HG03460 (cell line): ENCODE measurements around the gene BMP4.

ENCODE experiments used
- ATAC-seq: cut with Tn5 transposase; IDR thresholded peaks from one replicate; pipeline ENCODE4 v1.9.1; 2021; ENCODE audit not compliant: unreplicated experiment

The BMP4 gene

DNA sequence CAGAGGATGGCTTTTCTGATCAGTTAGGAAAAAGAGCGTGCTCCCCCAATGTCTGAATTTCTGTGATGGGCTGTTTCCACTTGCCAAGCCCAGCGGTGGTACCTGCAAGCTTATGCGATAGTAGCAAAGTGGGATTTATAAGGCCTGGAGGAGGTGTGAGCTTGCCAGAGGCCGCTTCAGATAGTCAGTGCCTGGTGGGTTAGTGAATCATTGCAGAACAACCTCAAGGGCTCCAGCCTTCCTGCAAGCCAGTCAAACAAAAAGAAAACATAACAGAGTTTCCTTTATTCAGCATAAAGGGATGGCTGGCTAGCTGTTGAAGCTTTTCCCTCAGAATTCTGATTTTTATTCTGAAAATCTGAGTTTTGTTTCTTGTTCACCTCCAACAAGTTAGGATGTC lies 7.6 kb upstream of the BMP4 start:
- ATAC-seq: no peak

DNA sequence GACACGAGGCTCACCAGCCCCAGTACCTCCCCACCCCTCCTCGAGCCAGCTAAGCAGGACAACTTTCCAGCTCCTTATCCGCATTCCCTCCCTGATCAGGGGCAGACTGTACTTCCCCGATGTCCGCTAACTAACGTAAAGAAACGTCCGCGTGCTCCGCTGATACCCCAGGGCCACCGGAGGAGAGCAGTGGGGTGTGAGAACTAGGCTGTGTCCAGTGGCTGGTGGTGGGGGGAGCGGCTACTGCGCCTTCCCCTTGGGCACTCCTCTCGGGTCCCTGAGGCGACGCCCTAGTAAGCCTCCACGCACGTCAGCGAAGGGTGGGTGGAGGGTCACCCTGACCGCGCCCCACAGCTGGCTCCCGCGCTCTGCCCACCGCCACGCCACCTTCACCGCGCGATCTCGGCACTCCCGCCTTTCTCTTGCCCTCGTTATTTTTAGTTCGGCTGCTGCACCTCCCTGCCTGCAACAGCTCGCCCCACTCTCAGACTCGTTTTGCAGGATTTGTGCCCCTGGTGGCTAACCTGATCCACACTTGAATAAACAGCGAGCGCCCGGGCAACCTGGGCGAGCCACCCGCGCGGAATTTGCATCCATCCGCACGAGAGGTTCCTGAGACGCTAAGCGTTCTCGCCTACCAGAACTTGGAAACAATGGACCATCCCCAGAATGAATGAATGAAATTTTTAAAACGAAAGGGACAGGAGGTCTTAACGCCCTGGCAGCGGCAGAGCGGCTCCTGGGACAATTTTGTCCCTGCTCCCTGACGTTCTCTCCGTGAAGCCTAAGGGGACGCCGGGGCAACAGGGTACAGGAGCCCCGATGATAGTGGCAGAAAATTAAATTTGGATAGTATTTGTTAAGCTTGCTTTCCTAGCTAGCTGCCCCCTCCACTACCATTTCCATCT lies 6.9 kb upstream of the BMP4 start:
- ATAC-seq: no peak

DNA sequence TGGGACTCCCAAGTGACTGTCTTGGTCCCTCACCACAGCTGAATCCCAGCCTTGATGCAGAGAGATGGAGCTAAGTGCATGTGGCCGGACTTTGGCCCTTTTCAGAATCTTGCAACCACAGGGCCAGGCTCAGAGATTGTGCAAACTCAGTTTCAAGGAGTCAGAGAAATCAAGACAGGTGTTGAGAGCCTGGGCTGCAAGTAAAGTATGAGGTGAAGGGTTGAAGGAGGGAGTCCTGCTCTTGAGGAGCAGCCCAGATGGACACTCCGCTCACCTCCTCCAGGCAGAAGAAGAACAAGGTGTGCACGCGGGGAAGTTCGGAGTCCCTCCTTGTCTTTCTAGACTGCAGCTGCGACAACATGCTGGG lies 6.3 kb upstream of the BMP4 start:
- no peak for ATAC-seq

DNA sequence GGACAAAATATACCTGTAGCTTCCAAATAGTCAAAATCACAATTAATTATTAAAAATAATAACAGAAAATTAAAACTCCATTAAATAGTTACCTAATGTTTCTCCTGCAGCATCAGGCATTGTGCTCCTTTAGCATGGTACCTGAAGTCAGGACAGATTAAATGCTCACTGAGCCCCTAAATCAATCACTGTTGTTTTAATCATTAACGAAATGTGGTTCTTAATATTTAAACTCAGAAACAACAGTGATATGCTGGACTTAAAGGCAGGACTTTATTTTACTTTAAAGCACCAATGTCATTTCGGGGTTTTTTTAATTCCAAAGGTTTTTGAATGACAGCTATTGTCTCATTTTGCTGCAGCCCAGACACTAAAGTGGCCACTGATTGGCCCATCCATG lies 2.0 kb upstream of the BMP4 start:
- no peak for ATAC-seq

DNA sequence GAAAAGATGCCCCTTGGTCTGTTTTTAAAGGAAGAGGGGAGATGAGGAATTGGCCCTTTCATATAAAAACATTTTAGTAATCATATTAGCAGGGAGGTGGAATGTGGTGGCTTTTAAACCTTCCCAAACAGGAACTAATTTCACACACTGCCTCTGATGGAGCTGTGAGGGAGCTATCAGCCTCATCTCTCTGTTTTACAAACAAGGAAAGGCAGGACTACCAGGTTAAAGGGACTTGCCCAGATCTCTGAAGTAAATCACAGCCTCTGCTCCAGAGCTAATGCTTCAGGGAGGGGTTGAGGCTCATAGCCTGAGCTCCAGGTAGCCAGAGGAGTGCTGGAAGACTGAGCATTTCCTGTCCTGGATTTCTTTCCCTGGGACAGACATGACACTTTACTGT lies 1.1 kb upstream of the BMP4 start:
- no peak for ATAC-seq

DNA sequence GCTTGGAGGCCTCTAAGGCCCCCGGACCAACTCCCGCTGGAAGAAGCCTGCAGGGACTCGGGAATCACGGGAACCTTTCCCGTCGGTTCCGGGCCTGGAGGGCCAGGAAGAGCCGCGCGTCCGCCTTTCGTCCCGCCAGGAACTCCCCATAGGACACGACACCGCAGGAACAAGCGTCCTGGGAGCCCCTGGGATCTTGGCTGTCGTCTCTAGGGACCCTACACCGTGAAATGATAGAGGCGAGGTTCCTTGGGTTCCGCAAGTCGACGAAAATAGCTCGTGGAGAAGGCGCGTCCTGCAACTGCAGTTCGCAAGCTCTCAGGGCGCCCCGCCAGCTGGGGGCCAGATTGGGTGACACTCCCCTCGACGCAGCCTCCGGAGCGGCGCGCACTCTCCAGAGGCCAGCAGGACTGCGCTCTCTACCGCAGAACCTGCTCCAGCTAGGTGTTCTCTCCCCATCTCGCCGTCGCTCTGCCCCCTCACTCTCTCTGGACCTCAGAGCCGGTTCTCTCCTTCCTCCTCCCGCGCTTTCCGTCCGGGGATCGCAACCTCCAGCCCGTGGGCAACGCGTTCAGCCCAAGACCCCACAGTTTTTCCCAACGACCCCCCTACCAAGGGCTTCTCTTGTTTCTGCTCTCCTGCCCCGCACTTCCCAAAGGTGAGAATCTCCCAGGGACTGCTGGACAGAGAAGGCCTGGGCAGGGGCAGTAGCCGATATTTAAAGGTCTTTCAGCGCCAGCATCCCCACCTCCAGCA lies 776 bp downstream of the BMP4 start:
- ATAC-seq: no peak

DNA sequence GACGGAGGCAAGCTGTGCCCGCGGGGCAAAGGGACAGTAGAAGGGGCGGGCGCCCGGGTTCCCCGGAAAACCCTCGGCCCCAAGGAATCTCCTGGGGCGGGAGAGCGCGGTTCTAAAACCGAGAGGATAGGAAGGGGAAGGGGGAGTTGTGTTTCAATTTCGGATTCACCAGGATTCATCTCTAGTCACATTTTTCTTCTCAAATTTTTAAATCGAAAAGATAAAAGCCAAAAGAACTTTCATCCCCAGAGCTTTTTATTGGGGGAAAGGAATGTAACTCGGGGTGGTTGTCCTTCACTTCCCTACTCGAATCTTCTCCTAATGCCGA lies 1.4 kb downstream of the BMP4 start:
- no peak for ATAC-seq

DNA sequence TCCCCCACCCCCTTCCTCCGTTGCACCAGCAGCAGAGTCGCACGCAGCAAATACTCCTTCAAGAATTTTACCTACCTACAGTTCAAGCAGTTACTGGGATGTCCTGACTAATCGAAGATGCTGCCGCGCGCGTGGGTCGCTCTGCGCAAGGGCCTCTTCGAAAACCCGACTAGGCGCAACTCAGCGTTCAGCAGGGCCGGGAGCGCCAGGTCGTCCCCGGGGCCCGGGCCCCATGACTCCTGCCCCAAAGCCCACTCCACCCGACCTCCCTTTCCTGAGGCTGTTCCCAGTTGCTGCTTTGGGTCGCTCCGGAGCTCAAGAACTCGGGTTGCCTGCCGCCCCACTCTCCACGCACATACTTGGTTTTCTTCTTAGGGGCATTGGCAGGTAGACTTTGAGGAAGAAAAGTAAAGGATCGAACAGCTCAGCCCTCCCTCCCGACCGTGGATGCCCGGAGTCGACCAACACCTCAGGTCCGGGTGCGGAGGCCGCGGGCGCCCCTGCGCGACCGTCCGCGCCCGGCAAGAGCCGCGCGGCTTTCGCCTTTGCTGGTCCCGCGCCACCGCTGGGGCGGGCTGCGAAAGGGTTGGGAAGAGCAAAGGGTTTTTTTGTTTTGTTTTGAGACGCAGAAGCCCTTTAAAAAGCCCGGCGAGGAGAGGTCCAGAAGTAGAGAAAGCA lies 1.9 kb downstream of the BMP4 start:
- ATAC-seq: no peak

DNA sequence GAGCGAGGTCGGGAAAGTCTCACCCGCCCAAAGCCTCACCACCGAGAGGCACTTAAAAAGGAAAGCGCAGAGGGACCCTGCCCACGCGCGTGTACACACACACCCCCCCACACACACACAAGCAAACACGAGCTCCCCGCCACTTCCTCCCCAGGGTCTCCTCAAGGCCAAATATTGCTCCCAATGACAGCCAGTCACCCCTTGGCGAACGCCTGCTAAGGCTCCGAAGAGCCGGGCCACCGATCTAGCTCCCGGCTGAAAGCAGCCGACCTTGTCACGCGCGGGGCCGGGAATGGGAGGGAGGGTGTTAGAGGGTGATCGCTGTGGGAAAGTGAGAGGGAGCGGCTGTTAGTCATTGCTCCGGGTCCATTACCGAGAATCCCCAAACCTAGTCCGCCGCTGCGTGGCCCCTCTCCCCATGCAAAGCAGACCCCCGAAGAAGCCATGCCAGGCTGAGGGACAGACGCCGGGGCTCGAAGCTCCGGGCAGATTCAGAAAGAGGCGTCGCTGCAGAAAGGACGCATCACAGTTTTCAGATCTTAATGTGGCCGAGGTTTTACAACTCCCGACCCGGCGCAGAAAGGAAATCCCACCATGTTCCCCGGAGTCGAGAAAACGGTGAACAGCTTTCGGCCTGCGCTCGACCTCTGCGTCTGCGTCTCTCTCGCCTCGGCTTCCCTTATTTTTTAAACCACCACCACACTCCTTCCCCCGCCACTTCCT lies 2.6 kb downstream of the BMP4 start:
- no peak for ATAC-seq

DNA sequence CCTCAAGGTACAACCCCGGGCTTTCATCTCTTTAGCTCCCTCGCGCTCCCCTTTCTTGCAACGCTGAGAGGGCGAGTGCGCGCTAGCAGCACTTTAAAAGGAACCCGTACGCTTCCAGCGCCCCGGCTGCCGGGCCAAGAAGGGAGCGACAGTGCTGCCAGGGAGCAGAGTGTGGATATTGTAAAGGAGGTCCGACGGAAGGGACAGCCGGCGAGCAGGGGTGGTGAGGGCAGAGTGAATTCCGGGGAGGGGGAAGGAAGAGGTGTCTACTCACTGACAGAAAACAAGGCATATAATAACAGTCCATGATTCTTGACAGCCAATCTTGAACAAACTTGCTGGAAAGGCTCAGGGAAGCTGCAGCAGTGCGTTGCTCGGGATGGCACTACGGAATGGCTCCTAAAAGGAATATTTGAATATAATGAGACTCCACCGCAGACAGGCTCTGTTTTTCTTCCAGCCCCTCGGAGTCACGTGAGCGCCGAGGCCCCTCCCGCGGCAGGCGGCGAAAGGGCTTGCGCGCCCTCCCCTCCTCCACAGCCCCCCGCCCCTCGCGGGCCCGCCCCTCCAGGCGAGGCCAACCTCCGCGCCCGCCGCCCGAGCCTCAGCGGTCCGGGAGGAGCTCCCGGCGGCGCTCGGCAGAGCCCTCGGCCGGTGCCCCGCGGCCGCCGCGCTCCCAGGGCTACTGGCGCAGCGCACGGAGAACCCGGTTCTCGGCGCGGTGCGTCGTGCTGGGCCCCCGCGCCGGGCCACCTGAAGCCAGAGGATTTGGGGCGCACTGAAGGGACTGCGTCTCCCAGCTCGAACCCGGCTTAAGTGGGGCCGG lies 3.4 kb downstream of the BMP4 start:
- ATAC-seq: no peak

DNA sequence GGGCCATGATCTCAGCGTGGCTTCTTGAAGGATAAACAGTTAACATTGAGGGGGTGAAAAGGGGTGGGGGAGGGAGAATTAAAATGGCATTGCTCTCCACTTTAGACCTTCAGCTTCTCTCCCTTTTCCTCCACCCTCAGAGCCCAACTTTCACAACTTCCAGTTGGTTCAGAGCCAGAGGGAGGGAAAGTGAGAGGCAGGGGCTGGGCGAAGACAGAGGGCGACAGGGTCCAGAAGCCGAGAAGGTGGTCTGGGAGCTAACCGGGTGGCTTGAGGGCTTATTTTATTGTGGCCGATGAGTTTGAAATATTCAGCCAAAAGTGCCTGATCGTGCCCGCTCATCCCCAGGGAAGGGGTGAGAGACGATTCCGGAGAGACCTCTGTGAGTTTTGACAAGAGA lies 4.1 kb downstream of the BMP4 start:
- ATAC-seq: no peak

DNA sequence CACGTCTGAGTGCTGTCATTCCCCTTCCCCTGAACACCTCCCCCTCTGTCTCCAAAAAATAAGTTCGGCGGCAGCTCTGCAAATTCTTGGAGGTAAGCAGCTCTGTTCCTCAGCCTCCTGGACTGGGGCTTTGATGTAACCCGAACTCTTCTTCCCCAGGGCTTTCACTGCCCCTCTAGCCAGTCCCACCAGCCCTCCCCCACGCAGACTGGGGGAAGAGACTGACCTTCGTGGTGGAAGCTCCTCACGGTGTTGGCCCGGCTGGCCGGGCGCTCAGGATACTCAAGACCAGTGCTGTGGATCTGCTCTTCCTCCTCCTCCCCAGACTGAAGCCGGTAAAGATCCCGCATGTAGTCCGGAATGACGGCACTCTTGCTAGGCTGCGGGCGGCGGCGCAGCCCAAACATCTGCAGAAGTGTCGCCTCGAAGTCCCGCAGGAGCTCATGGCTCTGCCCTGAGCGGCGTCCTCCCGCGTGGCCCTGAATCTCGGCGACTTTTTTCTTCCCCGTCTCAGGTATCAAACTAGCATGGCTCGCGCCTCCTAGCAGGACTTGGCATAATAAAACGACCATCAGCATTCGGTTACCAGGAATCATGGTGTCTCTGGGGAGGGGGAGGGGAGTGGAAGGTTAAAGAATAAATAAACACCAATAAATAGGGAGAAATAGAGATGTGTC lies 4.9 kb downstream of the BMP4 start:
- ATAC-seq: no peak

DNA sequence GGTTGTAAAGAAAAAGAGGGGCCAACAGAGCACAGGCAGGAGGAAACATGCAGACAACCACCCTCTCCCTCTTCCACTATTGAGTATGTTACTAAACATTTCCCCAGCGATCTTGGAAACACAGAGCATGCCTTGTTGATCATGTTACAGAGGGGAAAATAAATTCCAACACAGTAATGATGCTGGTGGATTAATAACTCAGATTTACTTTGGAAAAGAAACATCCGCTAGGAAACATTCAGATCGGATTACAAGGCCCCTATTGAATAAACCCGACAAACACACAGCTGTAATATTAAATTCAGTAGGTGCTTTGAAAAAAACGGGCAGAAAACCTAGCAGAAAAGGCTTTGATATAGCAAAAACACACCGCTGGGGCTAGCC lies 5.4 kb downstream of the BMP4 start:
- no peak for ATAC-seq

DNA sequence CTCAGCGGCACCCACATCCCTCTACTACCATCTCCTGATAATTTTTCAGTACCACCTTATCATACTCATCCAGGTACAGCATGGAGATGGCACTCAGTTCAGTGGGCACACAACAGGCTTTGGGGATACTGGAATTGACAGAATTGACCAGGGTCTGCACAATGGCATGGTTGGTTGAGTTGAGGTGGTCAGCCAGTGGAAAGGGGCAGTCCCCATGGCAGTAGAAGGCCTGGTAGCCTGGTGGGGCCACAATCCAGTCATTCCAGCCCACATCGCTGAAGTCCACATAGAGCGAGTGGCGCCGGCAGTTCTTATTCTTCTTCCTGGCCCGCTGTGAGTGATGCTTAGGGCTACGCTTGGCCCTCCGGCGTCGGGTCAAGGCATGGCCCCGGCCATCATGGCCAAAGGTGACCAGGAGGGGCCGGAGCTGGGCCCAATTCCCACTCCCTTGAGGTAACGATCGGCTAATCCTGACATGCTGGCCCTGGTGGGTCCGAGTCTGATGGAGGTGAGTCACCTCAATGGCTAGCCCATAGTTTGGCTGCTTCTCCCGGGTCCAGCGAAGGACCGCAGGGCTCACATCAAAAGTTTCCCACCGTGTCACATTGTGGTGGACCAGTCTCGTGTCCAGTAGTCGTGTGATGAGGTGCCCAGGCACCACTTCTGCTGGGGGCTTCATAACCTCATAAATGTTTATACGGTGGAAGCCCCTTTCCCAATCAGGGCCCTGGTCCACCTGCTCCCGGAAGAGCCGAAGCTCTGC lies 6.4 kb downstream of the BMP4 start:
- no peak for ATAC-seq

DNA sequence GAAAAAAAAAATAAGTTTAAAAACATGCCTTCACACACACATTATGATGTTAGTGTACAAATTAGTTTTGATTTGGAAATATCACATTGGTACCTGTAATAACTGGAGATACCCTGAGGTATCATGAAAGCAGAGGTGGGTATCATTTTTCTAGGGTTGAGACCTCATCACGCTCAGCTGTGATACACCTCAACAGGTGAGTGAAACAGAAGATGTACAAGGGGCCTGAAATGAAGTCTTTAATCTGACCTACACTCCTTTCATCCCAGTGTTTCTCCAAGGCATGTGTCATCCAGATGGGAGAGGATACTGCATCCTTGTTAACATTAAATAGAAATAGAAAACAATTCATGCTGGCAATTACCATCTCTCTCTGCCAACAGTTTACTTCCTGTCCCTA lies 7.4 kb downstream of the BMP4 start:
- no peak for ATAC-seq

DNA sequence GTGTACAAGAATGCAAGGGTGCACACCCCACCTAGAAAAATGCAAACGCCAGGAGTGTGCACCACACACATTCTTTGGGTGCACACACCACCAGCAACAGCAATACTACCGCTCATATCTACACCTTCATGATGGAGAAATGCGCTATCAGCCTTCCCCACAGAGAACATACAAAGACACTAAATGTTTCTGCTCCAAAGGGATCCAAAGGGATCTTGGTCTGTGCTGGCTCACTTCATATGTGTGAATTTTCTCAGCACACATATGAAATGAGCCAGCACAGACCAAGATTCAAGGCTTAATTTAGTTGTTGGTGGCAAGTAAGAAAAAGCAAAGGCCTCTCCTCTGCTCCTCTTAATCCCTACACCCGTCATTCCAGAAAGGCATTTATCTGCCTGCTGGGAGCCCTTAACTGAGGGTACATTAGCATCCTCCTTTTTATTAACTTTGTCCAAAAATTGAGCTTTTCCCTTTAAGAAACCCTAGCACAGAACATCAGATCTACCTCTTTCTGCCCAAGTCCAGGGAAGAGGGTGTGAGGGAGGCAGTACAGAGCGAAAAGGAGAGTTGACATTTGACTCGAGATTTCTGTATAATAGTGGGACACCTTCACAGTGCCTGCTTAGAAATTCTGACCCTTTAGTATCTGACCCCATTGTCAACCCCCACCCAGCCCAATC lies 8.3 kb downstream of the BMP4 start:
- no peak for ATAC-seq

DNA sequence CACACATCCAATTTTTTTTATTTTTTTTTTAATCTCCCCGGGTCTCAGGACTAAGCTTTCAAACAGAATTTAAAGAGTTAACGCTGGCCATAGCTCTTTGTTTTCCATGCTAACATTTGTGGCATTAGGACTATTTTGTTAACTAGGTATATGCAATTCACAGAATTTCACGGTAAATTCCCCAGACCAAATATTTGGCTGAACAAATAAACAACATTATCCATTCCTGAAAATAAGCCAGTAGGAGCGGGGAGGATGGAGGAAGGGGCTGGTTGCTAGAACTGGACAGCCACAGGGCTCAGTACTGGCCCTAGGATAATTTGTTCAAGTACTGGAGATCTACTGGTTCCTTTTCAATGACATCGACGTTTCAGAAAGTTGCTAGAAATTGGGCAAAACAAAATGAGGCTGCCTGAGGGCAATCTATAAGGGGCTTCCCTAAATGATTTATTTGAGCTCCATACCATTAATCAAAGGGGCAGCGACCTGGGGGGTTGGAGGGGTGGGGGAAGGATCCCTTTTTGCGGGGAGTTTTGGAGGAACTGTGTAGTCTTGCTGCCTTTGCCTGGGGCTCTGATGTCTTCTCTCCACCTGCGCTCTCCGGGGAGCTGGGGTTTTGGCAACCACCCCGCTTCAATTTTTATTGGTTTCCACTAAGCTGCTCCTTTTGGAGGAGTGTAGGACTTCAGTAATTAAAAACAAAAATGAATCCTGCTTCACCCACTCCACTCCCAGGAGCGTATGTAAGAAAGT lies 9.0 kb downstream of the BMP4 start:
- ATAC-seq: no peak

DNA sequence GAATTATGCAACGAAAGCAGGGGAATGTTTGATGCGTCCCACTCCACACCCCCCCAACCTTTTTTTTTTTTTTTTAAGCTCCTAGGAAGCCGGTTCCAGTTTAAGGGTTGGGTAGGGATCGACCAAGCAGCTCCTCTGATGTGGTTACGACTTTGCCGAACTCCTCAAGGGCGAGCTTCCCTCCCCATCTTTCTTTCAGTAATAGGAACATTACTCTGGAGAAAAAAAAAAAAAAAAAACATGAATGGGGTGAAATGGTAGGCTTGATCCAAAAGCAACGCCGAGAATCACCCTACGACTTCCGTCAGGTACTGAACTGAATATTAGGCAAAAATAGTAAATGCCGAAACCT lies 9.6 kb downstream of the BMP4 start:
- no peak for ATAC-seq
